Loucy (cell line): ENCODE results near the gene RBM15.

Experiments used
- EZH2phosphoT487 ChIP-seq: fragments of 200-600 bp; IDR thresholded peaks from 2 replicates; pipeline ENCODE4 v1.6.1; 2018; ENCODE audit warnings: antibody characterized with exemption, mild to moderate bottlenecking, moderate library complexity, borderline replicate concordance
- TF ChIP-seq, protein P1 (sequence below): fragments of 200-600 bp; sonication (generic); conservative IDR thresholded peaks from 2 replicates; pipeline ENCODE4 v1.5.1; 2014; ENCODE audit warnings: mild to moderate bottlenecking, antibody characterized with exemption, low read length

DNA sequence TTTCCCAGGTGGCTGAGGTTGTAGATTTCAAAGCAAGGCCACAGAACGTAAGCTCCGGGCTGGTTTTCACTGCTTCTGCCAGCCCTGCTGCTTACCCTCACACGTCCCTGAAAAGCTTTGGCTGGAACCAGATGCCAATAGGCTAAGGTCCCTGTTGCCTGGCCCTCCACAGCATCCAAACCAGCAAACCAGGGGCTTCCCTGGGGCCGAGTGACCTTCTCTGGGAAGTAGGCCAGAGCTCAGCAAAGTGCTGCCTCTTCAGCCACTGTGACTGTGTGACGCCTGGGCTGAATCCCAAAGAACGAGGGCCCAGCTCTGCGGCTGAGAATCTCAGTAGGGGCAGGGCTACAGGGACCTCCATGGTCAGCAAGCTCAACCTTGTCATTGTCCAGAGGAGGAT, 28.9 kb upstream of the RBM15 start:
- TF ChIP-seq, protein P1, sequence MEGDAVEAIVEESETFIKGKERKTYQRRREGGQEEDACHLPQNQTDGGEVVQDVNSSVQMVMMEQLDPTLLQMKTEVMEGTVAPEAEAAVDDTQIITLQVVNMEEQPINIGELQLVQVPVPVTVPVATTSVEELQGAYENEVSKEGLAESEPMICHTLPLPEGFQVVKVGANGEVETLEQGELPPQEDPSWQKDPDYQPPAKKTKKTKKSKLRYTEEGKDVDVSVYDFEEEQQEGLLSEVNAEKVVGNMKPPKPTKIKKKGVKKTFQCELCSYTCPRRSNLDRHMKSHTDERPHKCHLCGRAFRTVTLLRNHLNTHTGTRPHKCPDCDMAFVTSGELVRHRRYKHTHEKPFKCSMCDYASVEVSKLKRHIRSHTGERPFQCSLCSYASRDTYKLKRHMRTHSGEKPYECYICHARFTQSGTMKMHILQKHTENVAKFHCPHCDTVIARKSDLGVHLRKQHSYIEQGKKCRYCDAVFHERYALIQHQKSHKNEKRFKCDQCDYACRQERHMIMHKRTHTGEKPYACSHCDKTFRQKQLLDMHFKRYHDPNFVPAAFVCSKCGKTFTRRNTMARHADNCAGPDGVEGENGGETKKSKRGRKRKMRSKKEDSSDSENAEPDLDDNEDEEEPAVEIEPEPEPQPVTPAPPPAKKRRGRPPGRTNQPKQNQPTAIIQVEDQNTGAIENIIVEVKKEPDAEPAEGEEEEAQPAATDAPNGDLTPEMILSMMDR: no peak
- no peak for TF ChIP-seq EZH2phosphoT487
